ENCODE measurements around the gene ZNF559. TPM values are rescaled to one million over a fixed set of nuclear protein-coding genes. Genes with fewer than 3 reads are reported as not detected.

The ZNF559 gene
- total RNA-seq, result 8.4 and 26.2 TPM in 2 replicates

GRCh38 chr19:9323919-9324583, at the start of gene ZNF559:
Gene ZNF559 (plus strand): TSS chr19:9324179. CDS start chr19:9338550, 14,371 bp downstream.

GRCh38 chr19:9309139-9309973, 14.6 kb upstream of the ZNF559 start, which contains the start of gene ZNF699:
Gene ZNF699 (minus strand): TSS chr19:9309838. CDS start chr19:9305119, 4,719 bp downstream.

GRCh38 chr19:9362905-9363304, 38.9 kb downstream of the ZNF559 start, which contains the start of gene ZNF177:
Gene ZNF177 (plus strand): TSS chr19:9363013. CDS start chr19:9378312, 15,299 bp downstream.

Other genes with a start within 250 kb of the ZNF559 start
- not detected in 2 replicates for gene OR1M1, start 237.1 kb upstream of the ZNF559 start, total RNA-seq
- gene OR7G2, start 216.7 kb upstream of the ZNF559 start, total RNA-seq, result not detected in 2 replicates
- gene OR7G1, start 208.4 kb upstream of the ZNF559 start, total RNA-seq, result not detected in 2 replicates
- gene OR7G3, start 197.2 kb upstream of the ZNF559 start, total RNA-seq, result not detected in 2 replicates
- 14.2 and 25.9 TPM in 2 replicates for gene ZNF317, start 183.8 kb upstream of the ZNF559 start, total RNA-seq
- gene OR7D2, start 145.2 kb upstream of the ZNF559 start, total RNA-seq, result under 0.01 TPM in 1 of 2 replicates, not detected in the other
- under 0.01 TPM in 1 of 2 replicates, not detected in the other for gene OR7D4, start 104.6 kb upstream of the ZNF559 start, total RNA-seq
- gene OR7E24, start 73.2 kb upstream of the ZNF559 start, total RNA-seq, result not detected in 2 replicates
- 12.0 and 12.6 TPM in 2 replicates for gene ZNF699, start 14.3 kb upstream of the ZNF559 start, total RNA-seq
- gene ZNF177, start 38.8 kb downstream of the ZNF559 start, total RNA-seq, result 0.26 and 2.6 TPM in 2 replicates
- gene ZNF266, start 111.4 kb downstream of the ZNF559 start, total RNA-seq, result 4.9 and 19.9 TPM in 2 replicates
- gene ZNF560, start 174.4 kb downstream of the ZNF559 start, total RNA-seq, result 0.91 and 1.2 TPM in 2 replicates
- 8.0 and 26.0 TPM in 2 replicates for gene ZNF426, start 214.5 kb downstream of the ZNF559 start, total RNA-seq

Measured in epithelial cell of alveolus of lung (primary cell).